HG02970 (cell line): ENCODE data around the gene FBXW5.

Experiments
- ATAC-seq: cut with Tn5 transposase; IDR thresholded peaks from one replicate; pipeline ENCODE4 v1.9.1; 2021; ENCODE audit warnings: mild to moderate bottlenecking, moderate library complexity, moderate number of reproducible peaks; ENCODE audit not compliant: unreplicated experiment, low FRiP score

Gene FBXW5

DNA sequence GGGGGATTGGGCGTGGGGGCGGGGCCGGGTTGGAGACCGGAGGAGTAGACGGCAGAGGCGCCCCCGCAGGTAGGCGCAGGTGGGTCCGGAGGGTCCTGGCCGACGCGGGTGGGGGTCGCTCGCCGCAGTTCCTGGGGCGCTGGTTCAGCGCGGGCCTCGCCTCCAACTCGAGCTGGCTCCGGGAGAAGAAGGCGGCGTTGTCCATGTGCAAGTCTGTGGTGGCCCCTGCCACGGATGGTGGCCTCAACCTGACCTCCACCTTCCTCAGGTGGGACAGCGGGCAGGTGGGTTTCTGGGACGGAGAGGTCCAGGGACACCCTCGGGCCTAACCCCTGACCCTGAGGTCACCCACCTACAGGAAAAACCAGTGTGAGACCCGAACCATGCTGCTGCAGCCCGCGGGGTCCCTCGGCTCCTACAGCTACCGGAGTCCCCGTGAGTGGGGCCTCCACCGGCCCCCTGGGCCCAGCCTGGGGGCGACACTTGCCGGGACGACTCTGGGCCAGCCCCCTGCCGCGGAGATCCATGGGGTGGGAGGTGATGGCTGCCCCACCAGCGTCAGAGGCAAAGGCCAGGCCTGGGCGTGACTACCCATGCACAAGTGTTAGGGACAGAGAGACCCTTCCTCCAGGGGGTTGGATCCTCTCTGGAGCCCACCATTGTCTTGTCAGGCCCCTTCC, 34.5 kb upstream of the FBXW5 start:
- no peak for ATAC-seq

DNA sequence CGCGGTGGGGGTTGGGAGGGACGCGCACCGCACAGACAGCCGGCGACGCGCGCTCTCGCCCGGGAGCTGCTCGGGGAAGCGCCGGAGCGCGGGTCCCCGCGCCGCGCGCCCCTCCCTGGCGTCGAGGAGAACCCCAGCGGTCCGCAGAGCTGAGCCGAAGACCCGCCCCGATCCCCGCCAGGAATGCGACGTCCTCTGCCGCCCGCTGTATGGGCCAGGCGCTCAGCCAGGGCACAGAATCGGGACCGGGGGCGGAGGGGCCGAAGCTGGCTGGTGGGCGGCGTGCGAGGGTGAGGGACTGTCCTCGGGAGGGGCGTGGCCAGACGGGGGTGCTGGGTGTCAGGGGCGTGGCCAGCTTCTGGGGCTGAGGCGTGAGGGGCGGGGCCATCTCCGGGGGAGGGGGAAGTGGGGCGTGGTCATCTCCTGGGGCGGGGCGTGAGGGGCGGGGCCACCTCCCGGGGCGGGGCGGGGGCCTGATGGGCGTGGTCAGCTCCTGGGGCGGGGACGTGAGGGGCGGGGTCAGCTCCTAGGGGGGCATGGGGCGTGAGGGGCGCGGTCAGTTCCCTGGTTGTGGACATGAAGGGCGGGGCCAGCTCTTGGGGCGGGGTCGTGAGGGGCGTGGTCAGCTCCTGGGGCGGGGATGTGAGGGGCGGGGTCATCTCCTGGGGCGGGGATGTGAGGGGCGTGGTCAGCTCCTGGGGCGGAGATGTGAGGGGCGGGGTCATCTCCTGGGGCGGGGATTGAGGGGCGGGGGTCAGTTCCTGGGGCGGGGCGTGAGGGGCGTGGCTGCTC, 33.7 kb upstream of the FBXW5 start:
- no peak for ATAC-seq

DNA sequence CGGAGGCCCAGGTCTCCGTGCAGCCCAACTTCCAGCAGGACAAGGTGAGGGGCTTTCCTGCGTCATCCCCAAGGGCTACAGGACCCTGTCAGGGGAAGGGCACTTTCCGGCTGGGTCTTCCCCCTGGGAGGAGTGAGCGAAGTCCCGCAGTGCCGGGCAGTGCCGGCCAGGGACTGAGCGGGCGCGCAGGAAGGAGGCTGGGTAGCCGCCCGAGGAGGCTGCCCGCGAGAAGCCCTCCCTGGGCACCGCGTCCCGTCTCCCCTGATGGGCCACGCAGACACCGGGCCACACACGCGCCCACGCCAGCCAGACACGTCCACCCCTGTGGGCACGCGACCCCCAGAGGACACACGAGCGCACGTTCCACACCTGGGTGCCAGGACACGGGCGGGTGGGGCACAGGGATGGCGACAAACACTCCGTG, 33.1 kb upstream of the FBXW5 start:
- no peak for ATAC-seq

DNA sequence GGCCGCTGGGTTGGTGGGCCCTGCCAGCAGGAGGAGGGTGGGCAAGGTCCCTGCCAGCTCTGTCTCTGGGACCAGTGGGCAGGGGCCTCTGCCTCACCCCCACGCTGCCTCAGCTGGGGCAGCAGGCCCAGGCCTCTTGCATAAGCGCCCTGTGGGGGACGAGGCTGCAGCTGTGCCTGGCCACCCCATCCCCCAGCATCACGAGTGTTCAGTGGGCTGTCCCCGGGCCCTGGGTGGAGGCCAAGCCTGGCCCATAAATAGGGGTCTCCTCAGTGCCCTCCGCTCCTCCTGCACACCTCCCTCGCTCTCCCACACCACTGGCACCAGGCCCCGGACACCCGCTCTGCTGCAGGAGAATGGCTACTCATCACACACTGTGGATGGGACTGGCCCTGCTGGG, 32.7 kb upstream of the FBXW5 start, which contains the start of gene PTGDS:
TSS of gene PTGDS (plus strand) at position 282 of the 400 bp plus-strand sequence. CDS start at position 357, 75 bp downstream.
- ATAC-seq: no peak

DNA sequence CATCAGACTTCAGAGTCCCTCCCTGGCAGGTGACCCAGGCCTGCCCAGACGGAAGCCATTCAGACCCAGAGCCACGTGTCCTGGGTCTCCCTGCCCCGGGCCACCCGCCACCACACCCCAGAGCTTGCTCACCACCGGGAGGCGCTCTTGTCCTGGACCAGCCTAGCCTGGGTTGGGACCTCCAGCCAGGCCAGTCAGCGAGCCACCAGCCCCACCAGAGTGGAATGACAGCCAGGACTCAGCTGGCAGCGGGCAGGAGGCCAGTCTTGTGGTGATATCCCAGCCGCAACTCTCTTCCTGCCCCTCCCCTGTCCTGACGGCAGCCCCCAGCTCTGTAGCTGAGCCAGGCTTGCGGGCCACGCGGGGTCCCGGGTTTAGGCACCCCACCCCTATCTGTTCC, 31.1 kb upstream of the FBXW5 start:
- ATAC-seq: no peak

DNA sequence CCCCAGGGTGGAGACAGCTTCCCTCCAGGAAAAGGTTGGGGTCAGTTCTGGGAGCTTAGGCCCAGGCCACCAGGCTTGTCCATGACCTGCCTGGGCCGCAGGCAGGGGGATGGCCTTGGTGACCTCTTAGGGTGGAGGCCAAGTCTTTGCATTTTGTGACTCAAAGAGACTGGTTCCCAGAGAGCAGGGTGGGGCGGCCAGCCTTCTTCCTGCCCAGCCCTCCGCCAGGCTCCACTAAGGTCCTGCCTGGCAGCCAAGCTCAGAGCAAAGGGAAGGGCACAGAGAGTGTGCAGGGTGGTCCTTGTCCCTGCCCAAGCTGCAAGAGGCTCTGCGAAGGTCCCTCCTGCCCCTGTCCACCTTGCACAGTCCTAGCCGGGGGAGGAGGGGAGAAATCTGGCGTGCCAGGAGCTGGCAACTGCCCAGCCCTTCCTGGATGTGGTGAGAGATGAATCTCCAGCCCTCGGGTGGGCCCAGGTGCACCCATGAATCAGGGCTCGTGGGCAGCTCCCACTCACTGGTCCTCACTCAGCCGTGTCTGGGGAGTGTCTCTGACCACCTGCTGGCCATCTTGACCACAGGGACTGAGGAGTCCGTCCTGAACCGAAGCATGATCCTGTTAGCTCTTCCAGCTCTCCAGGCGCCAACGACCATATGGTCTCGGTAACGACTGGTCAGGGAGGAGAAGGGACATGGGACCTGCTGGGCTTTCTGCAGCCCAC, 30.4 kb upstream of the FBXW5 start:
- no peak for ATAC-seq

DNA sequence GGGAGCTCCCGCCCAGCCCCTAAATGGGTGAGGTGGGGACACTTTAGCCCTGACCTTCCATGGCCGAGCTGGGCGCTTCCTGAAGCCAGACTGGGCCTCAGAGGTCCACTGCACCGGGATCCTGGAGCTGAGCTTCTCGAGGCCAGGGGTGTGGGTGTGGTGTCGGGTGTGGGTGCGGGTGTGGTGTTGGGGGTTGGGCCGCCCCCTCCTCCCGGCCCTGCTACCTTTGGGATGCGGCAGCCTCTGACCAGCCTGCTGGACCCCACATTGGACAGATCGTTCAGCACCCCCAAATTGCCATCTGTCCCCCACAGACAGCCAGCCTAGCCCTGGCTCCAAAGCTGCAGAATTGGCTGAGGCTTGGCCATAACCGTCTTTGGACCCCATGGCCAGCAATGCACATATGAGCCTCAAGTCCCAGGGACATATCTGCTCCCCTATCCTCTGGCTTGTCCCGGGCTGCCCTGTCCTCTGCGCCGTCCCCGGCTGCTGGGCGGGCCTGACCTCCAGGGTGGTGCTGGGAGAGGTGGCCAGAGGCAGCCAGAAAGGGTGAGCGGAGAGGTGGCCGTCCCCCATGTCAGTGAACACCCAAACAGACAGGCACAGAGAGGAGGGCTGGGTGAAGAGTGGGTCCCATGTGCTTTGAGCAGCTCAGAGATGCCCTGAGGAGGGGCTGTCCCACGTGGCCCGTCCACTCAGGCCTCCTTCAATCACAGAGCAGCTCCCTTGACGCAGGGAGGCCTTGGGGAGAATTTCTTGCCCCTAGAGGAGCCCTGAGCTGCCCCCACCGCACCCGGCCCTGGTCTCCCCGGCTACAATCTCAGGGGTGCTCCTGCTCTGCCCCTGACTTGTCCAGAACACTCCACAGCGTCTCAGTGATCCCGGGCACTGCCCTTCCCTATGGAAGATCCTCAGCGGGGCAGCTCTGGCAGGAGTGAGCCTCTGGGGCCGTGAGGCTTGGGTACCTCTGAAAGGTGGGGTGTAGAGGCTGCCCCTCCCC, 29.4 kb upstream of the FBXW5 start:
- no peak for ATAC-seq

DNA sequence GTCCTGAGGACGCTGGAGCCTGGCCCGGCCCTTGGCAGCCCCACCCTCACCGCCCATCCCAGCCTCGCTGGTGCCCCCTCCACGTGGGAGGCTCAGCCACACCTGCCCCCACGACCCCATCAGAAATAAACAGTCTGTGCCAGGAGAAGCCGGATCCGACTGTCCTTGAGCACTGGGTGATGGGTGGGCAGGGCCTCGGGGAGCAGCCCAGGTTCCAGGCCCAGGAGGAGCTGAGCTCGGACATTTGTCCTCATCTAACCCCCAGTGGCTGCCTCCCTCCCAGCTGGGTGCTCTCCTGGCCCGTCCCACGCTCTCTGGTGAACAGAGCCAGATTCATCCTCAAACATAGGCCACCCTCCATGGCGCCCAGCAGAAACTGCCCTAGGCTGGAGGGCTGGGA, 28.2 kb upstream of the FBXW5 start:
- ATAC-seq: no peak

DNA sequence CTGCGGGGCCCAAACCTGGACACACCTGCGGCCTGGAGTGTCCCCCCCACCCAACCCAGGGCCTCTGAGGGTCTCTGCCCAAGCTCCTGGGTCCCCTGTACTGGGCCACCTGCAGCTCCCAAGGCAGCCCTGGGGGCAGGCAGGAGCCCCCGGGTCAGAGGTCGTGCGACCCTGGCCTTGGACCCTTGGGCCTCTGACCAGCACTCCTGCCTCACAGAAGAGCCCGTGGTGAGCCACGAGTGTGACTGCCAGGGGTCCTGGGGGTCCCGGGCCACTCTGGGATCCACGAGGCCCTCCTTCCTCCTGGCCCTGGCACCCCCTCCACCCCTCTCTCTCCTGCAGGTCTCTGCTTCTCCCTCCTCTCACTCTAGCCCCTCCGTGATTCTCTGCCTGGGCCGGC, 27.8 kb upstream of the FBXW5 start:
- ATAC-seq: no peak

DNA sequence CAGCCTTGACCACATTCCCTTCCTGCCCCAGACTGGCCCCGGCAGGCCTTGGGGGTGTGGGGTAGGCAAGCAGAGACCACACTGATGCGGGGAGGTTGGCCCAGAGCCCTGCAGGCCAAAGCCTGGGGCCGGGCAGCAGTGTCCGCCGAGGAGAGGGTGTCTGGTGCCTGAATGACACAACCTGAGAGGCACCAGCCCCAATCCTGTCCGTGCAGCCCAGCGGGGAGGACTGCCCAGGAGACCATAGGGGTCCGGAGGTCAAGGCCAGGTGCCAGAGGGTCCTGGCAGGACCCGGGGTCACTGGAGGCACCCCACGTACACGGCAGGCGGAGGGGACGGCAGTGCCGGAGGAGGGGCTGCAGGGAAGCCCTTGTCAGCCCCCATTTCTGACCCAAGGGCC, 27.2 kb upstream of the FBXW5 start:
- no peak for ATAC-seq

DNA sequence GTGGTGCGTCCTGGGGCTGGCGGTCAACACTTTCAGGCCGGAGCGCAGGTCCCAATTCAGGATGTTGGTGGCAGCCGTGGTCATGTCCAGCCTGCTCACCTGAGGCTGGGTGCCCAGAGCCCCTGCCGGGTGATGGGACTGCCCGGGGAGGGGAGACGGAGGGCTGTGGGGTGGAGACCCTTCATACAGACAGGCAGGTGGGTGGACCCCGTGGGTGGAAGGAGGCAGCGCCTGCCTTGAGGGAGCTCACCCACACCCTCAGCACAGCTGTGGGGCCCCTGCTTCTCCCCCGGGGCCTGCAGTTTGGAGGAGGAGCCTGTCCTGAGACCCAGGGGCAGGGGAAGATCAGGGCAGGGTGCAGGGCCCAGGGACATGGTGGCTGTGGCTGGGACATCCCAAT, 25.8 kb upstream of the FBXW5 start:
- ATAC-seq: no peak

DNA sequence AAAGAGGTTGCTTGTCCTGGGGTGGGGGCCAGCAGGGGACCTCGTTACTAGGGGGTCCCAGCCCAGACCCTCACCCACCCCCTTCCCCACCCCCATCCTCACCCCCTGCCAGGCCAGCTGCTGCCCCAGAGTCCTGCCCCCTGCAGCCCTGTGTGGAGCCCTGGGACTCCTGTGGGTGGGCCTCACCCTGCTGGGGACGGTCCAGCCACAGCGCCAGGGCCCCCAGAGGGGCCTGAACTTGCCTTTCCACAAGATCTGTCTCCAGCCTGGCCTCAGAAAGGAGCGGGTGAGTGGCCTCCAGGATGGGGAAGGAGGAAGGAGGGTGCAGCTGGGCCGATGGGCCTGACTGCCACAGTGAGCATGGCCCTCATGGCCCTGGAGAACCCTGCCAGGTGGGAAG, 25.2 kb upstream of the FBXW5 start:
- no peak for ATAC-seq

DNA sequence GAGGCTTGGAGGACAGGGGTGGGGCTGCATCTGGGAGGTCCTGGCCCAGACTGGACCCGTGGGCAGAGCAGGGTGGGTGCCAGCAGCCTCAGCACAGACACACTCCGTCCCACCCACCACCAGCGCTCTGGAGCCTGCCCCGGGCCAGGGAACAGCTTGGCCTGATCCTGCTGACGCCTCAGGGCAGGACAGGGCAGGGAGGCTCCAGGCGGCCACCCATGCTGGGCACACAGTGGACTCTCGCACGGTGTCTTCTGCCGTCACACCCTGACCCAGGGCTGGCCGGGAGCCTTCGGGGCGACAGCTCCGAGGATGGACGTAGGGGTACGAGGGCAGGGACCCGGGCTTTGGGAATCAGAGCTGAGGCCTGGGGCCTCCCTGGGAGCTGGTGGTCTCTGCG, 24.6 kb upstream of the FBXW5 start:
- ATAC-seq: no peak

DNA sequence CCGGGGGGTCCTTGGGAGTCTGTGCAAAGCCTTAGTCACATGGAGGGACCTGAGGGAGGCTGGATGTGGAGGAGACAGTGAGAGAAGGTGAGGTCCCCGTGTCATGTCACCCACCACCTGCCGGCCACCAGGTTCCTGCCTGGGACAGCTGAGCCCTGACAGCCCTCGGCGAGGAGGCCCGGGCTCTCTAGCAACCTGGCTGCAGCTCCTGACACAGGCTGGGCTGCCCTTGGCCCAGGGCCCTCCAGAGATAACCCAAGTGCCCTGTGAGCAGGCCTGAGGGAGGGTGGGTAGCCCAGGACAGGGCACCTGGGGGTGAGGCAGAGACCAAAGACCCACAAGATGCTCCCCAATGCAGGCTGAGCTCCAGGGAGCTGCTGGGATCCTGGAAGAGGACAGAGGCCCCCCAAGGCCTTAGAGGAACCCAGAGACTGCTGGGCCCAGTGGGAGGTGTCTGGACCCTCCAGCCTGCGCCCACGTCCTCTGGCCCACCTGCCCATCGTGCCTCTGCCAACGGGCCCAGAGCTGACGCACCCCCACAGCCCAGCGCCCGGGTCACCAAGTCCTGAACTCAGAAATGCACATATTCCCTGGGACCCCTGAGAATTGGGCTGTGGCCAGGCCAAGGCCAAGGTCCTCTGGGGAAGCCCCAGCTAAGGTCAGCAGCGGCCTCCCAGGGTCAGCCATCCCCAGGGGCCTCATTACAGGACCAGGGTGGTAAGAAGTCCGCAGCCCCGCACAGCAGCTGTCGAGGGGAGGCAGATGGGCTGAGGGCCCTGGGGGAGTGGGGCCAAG, 24.0 kb upstream of the FBXW5 start:
- ATAC-seq: no peak

DNA sequence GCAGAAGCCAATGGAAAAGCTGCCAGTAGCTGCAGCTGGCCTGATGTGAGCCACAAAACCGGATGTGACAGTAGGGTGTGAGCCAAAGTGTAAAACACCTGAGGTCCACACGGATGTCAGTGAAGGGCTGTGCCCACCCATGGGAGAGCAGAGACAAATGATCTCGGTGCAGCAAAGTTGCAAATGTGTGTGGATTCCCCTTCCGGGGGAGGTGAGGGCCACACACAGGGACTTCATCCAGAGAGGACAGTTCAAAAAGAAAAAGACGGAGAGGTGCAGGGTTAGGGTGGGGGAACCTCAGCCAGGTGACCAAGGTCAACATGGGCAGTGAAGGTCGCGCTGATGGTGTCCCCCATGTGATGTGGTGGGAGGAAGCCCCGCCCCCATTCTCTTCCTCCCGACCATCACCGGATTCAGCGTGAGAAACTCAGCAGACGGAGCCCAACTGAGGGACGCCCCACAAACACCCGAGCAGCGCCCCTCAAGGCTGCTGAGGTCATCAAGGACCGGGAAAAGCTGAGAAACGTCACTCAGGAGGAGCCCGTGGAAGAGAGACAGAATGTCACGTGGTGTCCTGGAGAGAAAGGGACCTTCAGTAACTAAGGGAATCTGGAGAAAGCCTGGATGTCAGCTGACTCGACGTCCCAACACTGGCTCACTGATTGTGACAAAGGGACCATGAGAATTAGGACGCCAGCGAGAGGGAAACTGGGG, 21.4 kb upstream of the FBXW5 start:
- no peak for ATAC-seq

DNA sequence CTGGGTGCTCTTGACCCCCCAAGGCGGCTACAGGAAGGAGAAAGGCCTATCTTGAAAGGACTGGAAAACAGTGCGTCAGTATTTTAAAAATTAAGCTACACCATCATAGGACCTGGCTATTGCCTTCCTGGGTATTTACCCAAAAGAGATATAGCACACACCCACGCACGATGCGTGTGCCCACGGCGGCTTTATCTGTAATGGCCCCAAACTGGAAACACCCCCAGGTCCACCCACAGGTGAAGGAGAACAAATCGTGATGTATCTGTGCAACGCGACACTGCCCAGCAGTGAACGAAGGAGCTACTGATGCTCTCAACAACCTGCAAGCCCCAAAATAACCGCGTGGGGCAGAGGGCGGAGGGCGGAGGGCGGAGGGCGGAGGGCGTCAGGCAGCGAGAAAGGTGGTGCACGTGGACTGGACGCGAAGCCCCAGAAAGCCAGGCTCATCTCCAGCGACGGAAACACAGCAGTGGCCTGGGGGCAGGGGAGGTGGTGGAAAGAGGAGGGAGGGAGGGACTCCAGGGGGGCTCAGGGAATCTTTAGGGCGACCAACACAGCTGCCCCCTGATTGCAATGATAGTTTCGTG, 20.4 kb upstream of the FBXW5 start:
- no peak for ATAC-seq

DNA sequence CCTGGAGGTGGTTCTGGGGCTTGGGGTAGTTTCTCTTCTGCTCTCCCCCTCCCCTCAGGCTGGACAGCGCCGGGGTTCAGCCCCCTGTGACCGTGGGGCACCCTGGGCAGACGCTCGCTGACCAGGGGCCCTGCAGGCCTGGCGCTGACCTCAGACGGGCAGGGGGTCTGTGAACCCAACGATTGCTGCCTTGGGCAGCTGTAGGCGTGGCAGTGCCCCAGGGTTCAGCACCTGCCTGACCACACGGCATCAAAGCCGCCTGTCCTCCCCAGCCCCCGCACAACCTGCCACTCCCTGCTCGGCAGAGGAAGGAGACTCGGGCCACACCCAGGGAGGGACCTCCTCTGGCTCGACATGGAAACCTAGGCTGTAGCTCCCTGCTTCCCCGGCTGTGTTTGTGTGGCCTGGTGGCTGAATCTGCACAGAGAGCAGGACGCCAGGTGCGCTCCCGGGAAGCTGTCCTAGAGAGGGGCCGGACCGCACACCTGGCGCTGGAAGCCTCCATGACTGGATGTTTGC, 19.7 kb upstream of the FBXW5 start:
- no peak for ATAC-seq

DNA sequence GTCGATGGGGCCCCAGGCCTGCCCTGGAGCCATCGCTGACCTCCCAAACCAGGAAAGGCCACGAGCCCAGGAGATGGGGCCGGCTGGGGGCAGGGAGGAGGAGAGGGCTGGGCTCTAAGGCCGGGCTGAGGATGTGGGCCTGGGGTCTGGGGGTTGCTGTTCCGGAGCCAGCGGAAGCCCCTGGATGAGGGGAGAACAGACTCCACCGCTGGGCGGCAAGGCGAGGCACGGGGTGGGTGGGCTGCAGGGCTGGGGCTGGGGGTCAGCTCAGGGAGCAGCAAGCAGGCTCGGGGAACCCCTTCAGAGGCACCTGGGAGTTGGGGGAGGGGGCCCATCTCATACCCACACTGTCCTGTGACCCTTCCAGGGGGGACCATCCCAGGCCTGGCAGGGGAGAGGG, 19.2 kb upstream of the FBXW5 start:
- ATAC-seq: no peak
